Measurements from ENCODE around the gene PLLP. TPM values are rescaled to one million over a fixed set of nuclear protein-coding genes. Genes with fewer than 3 reads are reported as not detected.

Gene PLLP
- total RNA-seq, 2 experiments from 2014 or later = 0.22 TPM; not detected in 1

DNA sequence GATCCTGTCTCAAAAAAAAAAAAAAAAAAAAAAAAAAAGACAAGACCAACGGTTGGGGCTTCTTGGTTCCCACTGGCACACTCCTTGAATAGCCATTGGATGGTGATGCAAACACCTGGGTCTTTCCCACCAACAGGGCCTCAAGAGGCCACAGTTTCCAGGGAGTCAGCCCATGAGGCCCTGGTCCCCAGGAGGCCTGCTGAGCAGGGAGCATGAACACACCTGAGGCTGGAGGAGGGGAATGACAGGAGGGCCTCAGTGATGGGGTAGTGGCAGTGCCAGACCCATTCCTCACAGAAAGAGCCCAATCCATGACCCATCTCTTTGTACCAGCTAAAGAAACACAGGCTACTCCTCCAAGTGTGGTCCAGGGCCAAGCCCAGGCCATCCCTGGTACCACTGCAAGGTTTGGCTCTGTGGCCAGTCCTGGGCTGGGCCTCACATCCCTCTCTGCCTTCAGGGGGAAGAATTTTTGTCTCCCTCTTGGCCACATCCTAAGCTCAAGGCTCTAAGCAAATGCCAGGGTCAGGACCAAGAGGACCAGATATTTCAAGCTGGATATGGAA is 25.5 kb downstream of the PLLP start:
- Histone ChIP-seq H3K4me1 (ENCODE audit: insufficient read depth, low read length, poor library complexity, severe bottlenecking) (peaks cover 9% of the 10 kb centered on the region), H3K36me3 (ENCODE audit: insufficient read depth, low read length) (peaks cover under 1% of the 10 kb centered on the region; the same call in 1 of the 2 replicates), H3K4me3 (ENCODE audit: low read depth, low read length, poor library complexity, severe bottlenecking) (no peak overlapping the region), H3K4me2 (ENCODE audit: low read length) (no peak overlapping the region), H3K9me2 (ENCODE audit: insufficient read depth, low read length) (no peaks in the 10 kb centered on the region), H3K79me2 (ENCODE audit: insufficient read depth, low read depth, low read length) (no peaks in the 10 kb centered on the region), H4K20me1 (ENCODE audit: insufficient read depth, low read length) (no peaks in the 10 kb centered on the region), H2AFZ (ENCODE audit: low read length) (no peak overlapping the region), H3K9me3 (ENCODE audit: low read length) (no peaks in the 10 kb centered on the region), H3K27ac (ENCODE audit: low read depth, low read length, poor library complexity, severe bottlenecking) (no peak overlapping the region)
- POLR2A ChIA-PET = interaction anchor here (0.6 kb wide), 1 partner anchor 118 kb away, joined by 3 read pairs; no protein-coding TSS in a partner anchor
- intact Hi-C loops (cut with micrococcal nuclease; ENCODE audit: unreplicated experiment) = no loop called here
- CTCF ChIA-PET (ENCODE audit: unreplicated experiment) = no interaction called here
- TF ChIP-seq, protein P1, sequence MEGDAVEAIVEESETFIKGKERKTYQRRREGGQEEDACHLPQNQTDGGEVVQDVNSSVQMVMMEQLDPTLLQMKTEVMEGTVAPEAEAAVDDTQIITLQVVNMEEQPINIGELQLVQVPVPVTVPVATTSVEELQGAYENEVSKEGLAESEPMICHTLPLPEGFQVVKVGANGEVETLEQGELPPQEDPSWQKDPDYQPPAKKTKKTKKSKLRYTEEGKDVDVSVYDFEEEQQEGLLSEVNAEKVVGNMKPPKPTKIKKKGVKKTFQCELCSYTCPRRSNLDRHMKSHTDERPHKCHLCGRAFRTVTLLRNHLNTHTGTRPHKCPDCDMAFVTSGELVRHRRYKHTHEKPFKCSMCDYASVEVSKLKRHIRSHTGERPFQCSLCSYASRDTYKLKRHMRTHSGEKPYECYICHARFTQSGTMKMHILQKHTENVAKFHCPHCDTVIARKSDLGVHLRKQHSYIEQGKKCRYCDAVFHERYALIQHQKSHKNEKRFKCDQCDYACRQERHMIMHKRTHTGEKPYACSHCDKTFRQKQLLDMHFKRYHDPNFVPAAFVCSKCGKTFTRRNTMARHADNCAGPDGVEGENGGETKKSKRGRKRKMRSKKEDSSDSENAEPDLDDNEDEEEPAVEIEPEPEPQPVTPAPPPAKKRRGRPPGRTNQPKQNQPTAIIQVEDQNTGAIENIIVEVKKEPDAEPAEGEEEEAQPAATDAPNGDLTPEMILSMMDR (conservative IDR thresholded peaks at IDR 0.05; ENCODE audit: low read length) = no peak
- TF ChIP-seq EZH2phosphoT487 (IDR thresholded peaks at IDR 0.05; ENCODE audit: borderline replicate concordance, low read depth, low read length) = no peak
- BruUV-seq (replicated peaks) = no TSS peak
- DNase-seq (ENCODE audit: low spot score) = no peak

DNA sequence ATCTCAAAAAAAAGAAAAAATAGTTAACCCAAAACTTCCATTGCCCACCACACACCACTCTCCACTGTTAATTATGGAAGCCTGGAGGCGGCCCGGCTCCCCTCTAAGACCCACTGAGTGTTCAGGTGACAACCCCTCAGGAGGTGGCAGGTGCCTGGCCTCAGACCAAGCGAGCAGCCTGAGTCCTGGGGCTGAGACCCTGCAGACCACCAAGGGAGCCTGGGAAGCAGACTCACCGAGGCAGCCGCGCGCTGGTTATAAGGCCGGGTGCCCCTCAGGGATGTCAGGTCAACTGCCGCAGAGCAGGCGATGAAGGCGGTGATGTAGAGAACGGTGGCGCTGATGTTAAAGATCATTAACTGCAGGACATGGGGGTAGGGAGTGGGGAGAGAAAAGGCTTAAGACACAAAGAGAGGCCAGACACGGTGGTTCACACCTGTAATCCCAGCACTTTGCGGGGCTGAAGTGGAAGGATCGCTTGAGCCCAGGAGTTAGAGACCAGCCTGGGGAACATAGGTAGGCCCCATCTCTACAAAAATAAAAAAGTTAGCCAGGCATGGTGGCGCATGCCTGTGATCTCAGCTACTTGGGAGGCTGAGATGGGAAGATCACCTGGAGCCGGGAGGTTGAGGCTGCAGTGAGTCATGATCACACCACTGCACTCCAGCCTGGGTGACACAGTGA is 26.1 kb downstream of the PLLP start:
- no peaks in the 10 kb centered on the region for H3K9me3 ChIP-seq (ENCODE audit: low read length)
- H3K4me3 ChIP-seq (ENCODE audit: low read depth, low read length, poor library complexity, severe bottlenecking) = no peak overlapping the region
- DNase-seq (ENCODE audit: low spot score) = no peak
- TF ChIP-seq EZH2phosphoT487 (IDR thresholded peaks at IDR 0.05; ENCODE audit: borderline replicate concordance, low read depth, low read length) = no peak
- TF ChIP-seq, protein P1 (conservative IDR thresholded peaks at IDR 0.05; ENCODE audit: low read length) = no peak
- H3K27ac ChIP-seq (ENCODE audit: low read depth, low read length, poor library complexity, severe bottlenecking) = no peak overlapping the region
- BruUV-seq (replicated peaks) = no TSS peak
- POLR2A ChIA-PET = no interaction called here
- no peaks in the 10 kb centered on the region for H3K79me2 ChIP-seq (ENCODE audit: insufficient read depth, low read depth, low read length)
- CTCF ChIA-PET (ENCODE audit: unreplicated experiment) = no interaction called here
- H2AFZ ChIP-seq (ENCODE audit: low read length) = no peak overlapping the region
- no peak overlapping the region for H3K4me2 ChIP-seq (ENCODE audit: low read length)
- peaks cover 9% of the 10 kb centered on the region for H3K4me1 ChIP-seq (ENCODE audit: insufficient read depth, low read length, poor library complexity, severe bottlenecking)
- intact Hi-C loops (cut with micrococcal nuclease; ENCODE audit: unreplicated experiment) = no loop called here
- peaks cover 7% of the 10 kb centered on the region; the same call in 1 of the 2 replicates for H3K36me3 ChIP-seq (ENCODE audit: insufficient read depth, low read length)
- H4K20me1 ChIP-seq (ENCODE audit: insufficient read depth, low read length) = no peaks in the 10 kb centered on the region
- no peaks in the 10 kb centered on the region for H3K9me2 ChIP-seq (ENCODE audit: insufficient read depth, low read length)

All from OCI-LY7 (cell line).